HG03342 (cell line): Measurements from ENCODE around the gene OTOP2.

ENCODE experiments used
- ATAC-seq: cut with Tn5 transposase; IDR thresholded peaks from one replicate; pipeline ENCODE4 v1.9.1; 2021; ENCODE audit warnings: mild to moderate bottlenecking, moderate library complexity; ENCODE audit not compliant: unreplicated experiment

The OTOP2 gene

GRCh38 chr17:74924250-74924948 is at the start of gene OTOP2:
TSS of gene OTOP2 (plus strand) at chr17:74924273. CDS start at chr17:74924633, 360 bp downstream.
- no peak for ATAC-seq

- no peak for ATAC-seq
Measured at GRCh38 chr17:74874615-74875037, 49.4 kb upstream of the OTOP2 start.

- ATAC-seq = no peak
Measured at GRCh38 chr17:74875155-74875976, 48.7 kb upstream of the OTOP2 start.

GRCh38 chr17:74875977-74876593 is 48.0 kb upstream of the OTOP2 start:
- ATAC-seq = no peak

- ATAC-seq = no peak
Measured at GRCh38 chr17:74877592-74878548, 46.2 kb upstream of the OTOP2 start.

GRCh38 chr17:74878658-74879057 is 45.4 kb upstream of the OTOP2 start:
- no peak for ATAC-seq

GRCh38 chr17:74879308-74879707 is 44.8 kb upstream of the OTOP2 start:
- ATAC-seq = no peak

- ATAC-seq = no peak
Measured at GRCh38 chr17:74881073-74881472, 43.0 kb upstream of the OTOP2 start.

GRCh38 chr17:74882517-74883240 is 41.4 kb upstream of the OTOP2 start:
- ATAC-seq = no peak

- ATAC-seq = no peak
Measured at GRCh38 chr17:74883241-74883745, 40.8 kb upstream of the OTOP2 start.

GRCh38 chr17:74888469-74888868 is 35.6 kb upstream of the OTOP2 start:
- no peak for ATAC-seq

GRCh38 chr17:74890554-74890953 is 33.5 kb upstream of the OTOP2 start:
- no peak for ATAC-seq

GRCh38 chr17:74892013-74892841 is 31.8 kb upstream of the OTOP2 start:
- ATAC-seq = no peak

- ATAC-seq = no peak
Measured at GRCh38 chr17:74892974-74893911, 30.8 kb upstream of the OTOP2 start, which contains the start of gene FADS6. TSS of gene FADS6 (minus strand) at chr17:74893633. CDS start at chr17:74893595, 38 bp downstream.

GRCh38 chr17:74893936-74894671 is 30.0 kb upstream of the OTOP2 start:
- ATAC-seq = no peak

- no peak for ATAC-seq
Measured at GRCh38 chr17:74898376-74898946, 25.6 kb upstream of the OTOP2 start.

GRCh38 chr17:74900208-74900607 is 23.9 kb upstream of the OTOP2 start:
- no peak for ATAC-seq
